Adipose tissue (tissue), 3 donors: ENCODE measurements around the gene ACTG1. TPM values are rescaled to one million over a fixed set of nuclear protein-coding genes. Genes with fewer than 3 reads are reported as not detected.

Source experiments
- H3K27ac ChIP-seq: one replicate; pipeline ENCODE4 v1.5.1; 2013; ENCODE audit warnings: low read depth, low read length
- WGBS, 3 donors: extraction: QIAGEN DNeasy Blood & Tissue Kit; methylation state at CpG; one replicate each; pipeline ENCODE4 v1.1.7; 2013; 5-methylcytosine and 5-hydroxymethylcytosine counted together
- polyA plus RNA-seq, 3 donors: library from polyadenylated mRNA; stranded (reverse); fragments of 200-250 nt; gene quantifications; one replicate each; pipeline ENCODE4 v1.2.3, GENCODE V29; 2013
- donor health status: healthy with polysubstance abuse.
- donor health status: Bipolar disorder and iron deficiency.
- donor health status: healthy.

Gene ACTG1
- polyA plus RNA-seq, 3 donors, result 1,930 to 3,527 (median 2,831) TPM

- H3K27ac ChIP-seq, result no peak overlapping the region
- 83 to 91% (median 85%) methylated on average over 14 of the region's 14 CpGs for WGBS, 3 donors
Measured at GRCh38 chr17:81547614-81547982, 35.0 kb upstream of the ACTG1 start.

- 81 to 90% (median 85%) methylated on average over 29 to 36 of the region's 36 CpGs for WGBS, 3 donors
- H3K27ac ChIP-seq, result no peak overlapping the region
Measured at GRCh38 chr17:81546906-81547613, 34.5 kb upstream of the ACTG1 start.

GRCh38 chr17:81545160-81545949 is 32.8 kb upstream of the ACTG1 start:
- WGBS, 3 donors, result 88 to 93% (median 89%) methylated on average over 24 of the region's 24 CpGs
- no peak overlapping the region for H3K27ac ChIP-seq

- 88 to 95% (median 95%) methylated on average over 15 to 16 of the region's 16 CpGs for WGBS, 3 donors
- H3K27ac ChIP-seq, result no peak overlapping the region
Measured at GRCh38 chr17:81544281-81544974, 31.8 kb upstream of the ACTG1 start.

GRCh38 chr17:81543756-81544155 is 31.2 kb upstream of the ACTG1 start:
- 93 to 97% (median 96%) methylated on average over 15 of the region's 15 CpGs for WGBS, 3 donors

GRCh38 chr17:81543339-81543675 is 30.7 kb upstream of the ACTG1 start:
- H3K27ac ChIP-seq, result no peak overlapping the region
- WGBS, 3 donors, result 86 to 90% (median 89%) methylated on average over 14 of the region's 14 CpGs

More at GRCh38 chr17:81543756-81544155, 31.2 kb upstream of the ACTG1 start:
- H3K27ac ChIP-seq, result no peak overlapping the region

GRCh38 chr17:81542431-81543338 is 30.1 kb upstream of the ACTG1 start:
- no peak overlapping the region for H3K27ac ChIP-seq
- 85 to 89% (median 86%) methylated on average over 15 of the region's 15 CpGs for WGBS, 3 donors

- WGBS, 3 donors, result 94 to 96% (median 95%) methylated on average over 16 to 17 of the region's 17 CpGs
- H3K27ac ChIP-seq, result no peak overlapping the region
Measured at GRCh38 chr17:81541123-81541522, 28.5 kb upstream of the ACTG1 start.

- no peak overlapping the region for H3K27ac ChIP-seq
- WGBS, 3 donors, result 94 to 96% (median 95%) methylated on average over 14 of the region's 14 CpGs
Measured at GRCh38 chr17:81540676-81541027, 28.1 kb upstream of the ACTG1 start.

- H3K27ac ChIP-seq, result no peak overlapping the region
- WGBS, 3 donors, result 91 to 95% (median 95%) methylated on average over 22 to 28 of the region's 28 CpGs
Measured at GRCh38 chr17:81539961-81540675, 27.5 kb upstream of the ACTG1 start.

- no peak overlapping the region for H3K27ac ChIP-seq
- WGBS, 3 donors, result 80 to 83% (median 82%) methylated on average over 10 of the region's 10 CpGs
Measured at GRCh38 chr17:81539571-81539900, 26.9 kb upstream of the ACTG1 start.

GRCh38 chr17:81538651-81539570 is 26.3 kb upstream of the ACTG1 start:
- H3K27ac ChIP-seq, result no peak overlapping the region
- WGBS, 3 donors, result 81 to 91% (median 88%) methylated on average over 26 of the region's 26 CpGs

GRCh38 chr17:81537856-81538555 is 25.4 kb upstream of the ACTG1 start:
- WGBS, 3 donors, result 34 to 80% (median 74%) methylated on average over 25 to 26 of the region's 26 CpGs
- H3K27ac ChIP-seq, result no peak overlapping the region

GRCh38 chr17:81537343-81537855 is 24.8 kb upstream of the ACTG1 start:
- H3K27ac ChIP-seq, result no peak overlapping the region
- WGBS, 3 donors, result 6 to 15% (median 6%) methylated on average over 17 of the region's 17 CpGs

- WGBS, 3 donors, result 4 to 7% (median 6%) methylated on average over 75 to 89 of the region's 89 CpGs
- no peak overlapping the region for H3K27ac ChIP-seq
Measured at GRCh38 chr17:81536299-81537290, 24.0 kb upstream of the ACTG1 start.
